ENCODE measurements around the gene PRG3. TPM values are rescaled to one million over a fixed set of nuclear protein-coding genes. Genes with fewer than 3 reads are reported as not detected.

Gene PRG3
- total and polyA plus RNA-seq, 2 of the 13 experiments (the other 11 are each of a cell fraction or from before 2014, with no cell fraction given) = not detected

DNA sequence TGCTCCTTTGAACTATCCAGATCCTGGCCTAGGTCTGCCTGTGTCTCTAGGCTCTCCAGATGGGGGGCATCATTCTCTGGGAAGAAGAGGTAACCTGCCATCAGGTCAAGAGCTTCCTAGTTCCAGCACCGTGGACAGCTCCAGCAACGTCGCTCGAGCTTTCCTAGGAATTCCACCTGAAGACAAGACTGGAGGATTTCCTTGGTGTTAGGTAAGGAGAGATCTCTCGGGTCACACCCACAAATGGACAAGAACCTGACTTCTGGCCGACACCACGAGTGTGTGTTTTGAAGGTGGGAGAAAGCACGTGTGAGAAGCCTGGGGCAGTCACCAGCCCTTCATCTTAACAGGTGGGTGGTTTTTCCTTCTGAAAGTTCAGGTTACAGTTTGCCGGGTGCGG lies 1.2 kb downstream of the PRG3 start (continued):
- TF ChIP-seq, protein P1, sequence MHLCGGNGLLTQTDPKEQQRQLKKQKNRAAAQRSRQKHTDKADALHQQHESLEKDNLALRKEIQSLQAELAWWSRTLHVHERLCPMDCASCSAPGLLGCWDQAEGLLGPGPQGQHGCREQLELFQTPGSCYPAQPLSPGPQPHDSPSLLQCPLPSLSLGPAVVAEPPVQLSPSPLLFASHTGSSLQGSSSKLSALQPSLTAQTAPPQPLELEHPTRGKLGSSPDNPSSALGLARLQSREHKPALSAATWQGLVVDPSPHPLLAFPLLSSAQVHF (CRISPR knock-in tag; IDR thresholded peaks at IDR 0.05) = no peak
- TF ChIP-seq, protein P2, sequence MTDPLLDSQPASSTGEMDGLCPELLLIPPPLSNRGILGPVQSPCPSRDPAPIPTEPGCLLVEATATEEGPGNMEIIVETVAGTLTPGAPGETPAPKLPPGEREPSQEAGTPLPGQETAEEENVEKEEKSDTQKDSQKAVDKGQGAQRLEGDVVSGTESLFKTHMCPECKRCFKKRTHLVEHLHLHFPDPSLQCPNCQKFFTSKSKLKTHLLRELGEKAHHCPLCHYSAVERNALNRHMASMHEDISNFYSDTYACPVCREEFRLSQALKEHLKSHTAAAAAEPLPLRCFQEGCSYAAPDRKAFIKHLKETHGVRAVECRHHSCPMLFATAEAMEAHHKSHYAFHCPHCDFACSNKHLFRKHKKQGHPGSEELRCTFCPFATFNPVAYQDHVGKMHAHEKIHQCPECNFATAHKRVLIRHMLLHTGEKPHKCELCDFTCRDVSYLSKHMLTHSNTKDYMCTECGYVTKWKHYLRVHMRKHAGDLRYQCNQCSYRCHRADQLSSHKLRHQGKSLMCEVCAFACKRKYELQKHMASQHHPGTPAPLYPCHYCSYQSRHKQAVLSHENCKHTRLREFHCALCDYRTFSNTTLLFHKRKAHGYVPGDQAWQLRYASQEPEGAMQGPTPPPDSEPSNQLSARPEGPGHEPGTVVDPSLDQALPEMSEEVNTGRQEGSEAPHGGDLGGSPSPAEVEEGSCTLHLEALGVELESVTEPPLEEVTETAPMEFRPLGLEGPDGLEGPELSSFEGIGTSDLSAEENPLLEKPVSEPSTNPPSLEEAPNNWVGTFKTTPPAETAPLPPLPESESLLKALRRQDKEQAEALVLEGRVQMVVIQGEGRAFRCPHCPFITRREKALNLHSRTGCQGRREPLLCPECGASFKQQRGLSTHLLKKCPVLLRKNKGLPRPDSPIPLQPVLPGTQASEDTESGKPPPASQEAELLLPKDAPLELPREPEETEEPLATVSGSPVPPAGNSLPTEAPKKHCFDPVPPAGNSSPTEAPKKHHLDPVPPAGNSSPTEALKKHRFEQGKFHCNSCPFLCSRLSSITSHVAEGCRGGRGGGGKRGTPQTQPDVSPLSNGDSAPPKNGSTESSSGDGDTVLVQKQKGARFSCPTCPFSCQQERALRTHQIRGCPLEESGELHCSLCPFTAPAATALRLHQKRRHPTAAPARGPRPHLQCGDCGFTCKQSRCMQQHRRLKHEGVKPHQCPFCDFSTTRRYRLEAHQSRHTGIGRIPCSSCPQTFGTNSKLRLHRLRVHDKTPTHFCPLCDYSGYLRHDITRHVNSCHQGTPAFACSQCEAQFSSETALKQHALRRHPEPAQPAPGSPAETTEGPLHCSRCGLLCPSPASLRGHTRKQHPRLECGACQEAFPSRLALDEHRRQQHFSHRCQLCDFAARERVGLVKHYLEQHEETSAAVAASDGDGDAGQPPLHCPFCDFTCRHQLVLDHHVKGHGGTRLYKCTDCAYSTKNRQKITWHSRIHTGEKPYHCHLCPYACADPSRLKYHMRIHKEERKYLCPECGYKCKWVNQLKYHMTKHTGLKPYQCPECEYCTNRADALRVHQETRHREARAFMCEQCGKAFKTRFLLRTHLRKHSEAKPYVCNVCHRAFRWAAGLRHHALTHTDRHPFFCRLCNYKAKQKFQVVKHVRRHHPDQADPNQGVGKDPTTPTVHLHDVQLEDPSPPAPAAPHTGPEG (CRISPR knock-in tag; IDR thresholded peaks at IDR 0.05) = no peak
- TF ChIP-seq ZFP36L2 (CRISPR knock-in tag; IDR thresholded peaks at IDR 0.05) = no peak
- TF ChIP-seq, protein P3, sequence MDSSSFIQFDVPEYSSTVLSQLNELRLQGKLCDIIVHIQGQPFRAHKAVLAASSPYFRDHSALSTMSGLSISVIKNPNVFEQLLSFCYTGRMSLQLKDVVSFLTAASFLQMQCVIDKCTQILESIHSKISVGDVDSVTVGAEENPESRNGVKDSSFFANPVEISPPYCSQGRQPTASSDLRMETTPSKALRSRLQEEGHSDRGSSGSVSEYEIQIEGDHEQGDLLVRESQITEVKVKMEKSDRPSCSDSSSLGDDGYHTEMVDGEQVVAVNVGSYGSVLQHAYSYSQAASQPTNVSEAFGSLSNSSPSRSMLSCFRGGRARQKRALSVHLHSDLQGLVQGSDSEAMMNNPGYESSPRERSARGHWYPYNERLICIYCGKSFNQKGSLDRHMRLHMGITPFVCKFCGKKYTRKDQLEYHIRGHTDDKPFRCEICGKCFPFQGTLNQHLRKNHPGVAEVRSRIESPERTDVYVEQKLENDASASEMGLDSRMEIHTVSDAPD (CRISPR knock-in tag; IDR thresholded peaks at IDR 0.05) = no peak
- TF ChIP-seq ZNF841 (CRISPR knock-in tag; IDR thresholded peaks at IDR 0.05; ENCODE audit: borderline replicate concordance) = no peak
- TF ChIP-seq, protein P4, sequence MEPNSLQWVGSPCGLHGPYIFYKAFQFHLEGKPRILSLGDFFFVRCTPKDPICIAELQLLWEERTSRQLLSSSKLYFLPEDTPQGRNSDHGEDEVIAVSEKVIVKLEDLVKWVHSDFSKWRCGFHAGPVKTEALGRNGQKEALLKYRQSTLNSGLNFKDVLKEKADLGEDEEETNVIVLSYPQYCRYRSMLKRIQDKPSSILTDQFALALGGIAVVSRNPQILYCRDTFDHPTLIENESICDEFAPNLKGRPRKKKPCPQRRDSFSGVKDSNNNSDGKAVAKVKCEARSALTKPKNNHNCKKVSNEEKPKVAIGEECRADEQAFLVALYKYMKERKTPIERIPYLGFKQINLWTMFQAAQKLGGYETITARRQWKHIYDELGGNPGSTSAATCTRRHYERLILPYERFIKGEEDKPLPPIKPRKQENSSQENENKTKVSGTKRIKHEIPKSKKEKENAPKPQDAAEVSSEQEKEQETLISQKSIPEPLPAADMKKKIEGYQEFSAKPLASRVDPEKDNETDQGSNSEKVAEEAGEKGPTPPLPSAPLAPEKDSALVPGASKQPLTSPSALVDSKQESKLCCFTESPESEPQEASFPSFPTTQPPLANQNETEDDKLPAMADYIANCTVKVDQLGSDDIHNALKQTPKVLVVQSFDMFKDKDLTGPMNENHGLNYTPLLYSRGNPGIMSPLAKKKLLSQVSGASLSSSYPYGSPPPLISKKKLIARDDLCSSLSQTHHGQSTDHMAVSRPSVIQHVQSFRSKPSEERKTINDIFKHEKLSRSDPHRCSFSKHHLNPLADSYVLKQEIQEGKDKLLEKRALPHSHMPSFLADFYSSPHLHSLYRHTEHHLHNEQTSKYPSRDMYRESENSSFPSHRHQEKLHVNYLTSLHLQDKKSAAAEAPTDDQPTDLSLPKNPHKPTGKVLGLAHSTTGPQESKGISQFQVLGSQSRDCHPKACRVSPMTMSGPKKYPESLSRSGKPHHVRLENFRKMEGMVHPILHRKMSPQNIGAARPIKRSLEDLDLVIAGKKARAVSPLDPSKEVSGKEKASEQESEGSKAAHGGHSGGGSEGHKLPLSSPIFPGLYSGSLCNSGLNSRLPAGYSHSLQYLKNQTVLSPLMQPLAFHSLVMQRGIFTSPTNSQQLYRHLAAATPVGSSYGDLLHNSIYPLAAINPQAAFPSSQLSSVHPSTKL (CRISPR knock-in tag; IDR thresholded peaks at IDR 0.05) = 0 out of 2 replicates have a peak, but pooled peaks have one; percentile 20
- TF ChIP-seq MATR3 (CRISPR knock-in tag; IDR thresholded peaks at IDR 0.05) = no peak
- 0 out of 2 replicates have a peak, but pooled peaks have one; percentile 49 for TF ChIP-seq ZSCAN21 (CRISPR knock-in tag; IDR thresholded peaks at IDR 0.05; ENCODE audit: borderline replicate concordance)
- no peak for TF ChIP-seq KLF15 (CRISPR knock-in tag; IDR thresholded peaks at IDR 0.05; ENCODE audit: borderline replicate concordance)
- TF ChIP-seq, protein P5, sequence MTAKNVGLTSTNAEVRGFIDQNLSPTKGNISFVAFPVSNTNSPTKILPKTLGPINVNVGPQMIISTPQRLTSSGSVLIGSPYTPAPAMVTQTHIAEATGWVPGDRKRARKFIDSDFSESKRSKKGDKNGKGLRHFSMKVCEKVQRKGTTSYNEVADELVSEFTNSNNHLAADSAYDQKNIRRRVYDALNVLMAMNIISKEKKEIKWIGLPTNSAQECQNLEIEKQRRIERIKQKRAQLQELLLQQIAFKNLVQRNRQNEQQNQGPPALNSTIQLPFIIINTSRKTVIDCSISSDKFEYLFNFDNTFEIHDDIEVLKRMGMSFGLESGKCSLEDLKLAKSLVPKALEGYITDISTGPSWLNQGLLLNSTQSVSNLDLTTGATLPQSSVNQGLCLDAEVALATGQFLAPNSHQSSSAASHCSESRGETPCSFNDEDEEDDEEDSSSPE (CRISPR knock-in tag; IDR thresholded peaks at IDR 0.05) = no peak
- TF ChIP-seq TGIF2 (CRISPR knock-in tag; IDR thresholded peaks at IDR 0.05) = peak; percentile 68; the same call in 1 of the 2 replicates
- TF ChIP-seq MTA1 (CRISPR knock-in tag; IDR thresholded peaks at IDR 0.05; ENCODE audit: borderline replicate concordance) = no peak
- TF ChIP-seq IKZF1 (IDR thresholded peaks at IDR 0.05) = no peak
- no peak for TF ChIP-seq XBP1 (CRISPR knock-in tag; IDR thresholded peaks at IDR 0.05)
- no peak for TF ChIP-seq ZNF235 (CRISPR knock-in tag; IDR thresholded peaks at IDR 0.05; ENCODE audit: borderline replicate concordance)
- TF ChIP-seq, protein P6, sequence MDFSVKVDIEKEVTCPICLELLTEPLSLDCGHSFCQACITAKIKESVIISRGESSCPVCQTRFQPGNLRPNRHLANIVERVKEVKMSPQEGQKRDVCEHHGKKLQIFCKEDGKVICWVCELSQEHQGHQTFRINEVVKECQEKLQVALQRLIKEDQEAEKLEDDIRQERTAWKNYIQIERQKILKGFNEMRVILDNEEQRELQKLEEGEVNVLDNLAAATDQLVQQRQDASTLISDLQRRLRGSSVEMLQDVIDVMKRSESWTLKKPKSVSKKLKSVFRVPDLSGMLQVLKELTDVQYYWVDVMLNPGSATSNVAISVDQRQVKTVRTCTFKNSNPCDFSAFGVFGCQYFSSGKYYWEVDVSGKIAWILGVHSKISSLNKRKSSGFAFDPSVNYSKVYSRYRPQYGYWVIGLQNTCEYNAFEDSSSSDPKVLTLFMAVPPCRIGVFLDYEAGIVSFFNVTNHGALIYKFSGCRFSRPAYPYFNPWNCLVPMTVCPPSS (IDR thresholded peaks at IDR 0.05) = no peak

All from HepG2 (cell line).